Measurements from ENCODE around the gene KCNAB1.

DNA sequence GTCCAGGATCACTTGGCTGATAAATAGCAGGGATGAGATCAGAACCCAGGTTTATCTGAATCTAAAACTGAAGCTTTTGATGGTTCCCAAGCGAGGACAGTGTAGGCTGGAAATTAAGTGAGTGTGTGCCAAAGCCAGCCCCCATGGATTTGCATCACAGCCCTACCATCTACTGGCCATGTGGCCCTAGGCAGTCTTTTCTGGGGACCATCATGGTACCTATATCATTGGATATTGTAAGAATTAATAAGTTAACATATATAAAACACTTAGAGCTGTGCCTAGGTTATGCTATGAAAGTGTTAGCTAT, 467.3 kb downstream of the KCNAB1 start:
- TF ChIP-seq, protein P1, sequence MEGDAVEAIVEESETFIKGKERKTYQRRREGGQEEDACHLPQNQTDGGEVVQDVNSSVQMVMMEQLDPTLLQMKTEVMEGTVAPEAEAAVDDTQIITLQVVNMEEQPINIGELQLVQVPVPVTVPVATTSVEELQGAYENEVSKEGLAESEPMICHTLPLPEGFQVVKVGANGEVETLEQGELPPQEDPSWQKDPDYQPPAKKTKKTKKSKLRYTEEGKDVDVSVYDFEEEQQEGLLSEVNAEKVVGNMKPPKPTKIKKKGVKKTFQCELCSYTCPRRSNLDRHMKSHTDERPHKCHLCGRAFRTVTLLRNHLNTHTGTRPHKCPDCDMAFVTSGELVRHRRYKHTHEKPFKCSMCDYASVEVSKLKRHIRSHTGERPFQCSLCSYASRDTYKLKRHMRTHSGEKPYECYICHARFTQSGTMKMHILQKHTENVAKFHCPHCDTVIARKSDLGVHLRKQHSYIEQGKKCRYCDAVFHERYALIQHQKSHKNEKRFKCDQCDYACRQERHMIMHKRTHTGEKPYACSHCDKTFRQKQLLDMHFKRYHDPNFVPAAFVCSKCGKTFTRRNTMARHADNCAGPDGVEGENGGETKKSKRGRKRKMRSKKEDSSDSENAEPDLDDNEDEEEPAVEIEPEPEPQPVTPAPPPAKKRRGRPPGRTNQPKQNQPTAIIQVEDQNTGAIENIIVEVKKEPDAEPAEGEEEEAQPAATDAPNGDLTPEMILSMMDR (IDR thresholded peaks at IDR 0.05) = no peak
- TF ChIP-seq POLR2A (IDR thresholded peaks at IDR 0.05) = no peak

All from lower leg skin (tissue), 3 donors.